H54 (cell line): ENCODE data around the gene PDE11A.

Source experiments
- DNase-seq: peaks from one replicate; pipeline ENCODE4 v3.0.0; 2011; ENCODE audit warnings: low spot score, mixed read lengths; ENCODE audit not compliant: insufficient read length
- FAIRE-seq: peaks from 3 replicates; lab custom pipeline; 2011; peaks lifted over from hg19 to GRCh38; lab: Jason Lieb, UNC
- POLR2A ChIP-seq: IDR thresholded peaks from 2 replicates; pipeline ENCODE4 v1.6.1; 2011; ENCODE audit warnings: low read depth, mild to moderate bottlenecking, low read length

Gene PDE11A

GRCh38 chr2:177721818-177722567 lies 350.6 kb downstream of the PDE11A start:
- DNase-seq (no peak), FAIRE-seq (no peak)
- TF ChIP-seq POLR2A: no peak

DNA sequence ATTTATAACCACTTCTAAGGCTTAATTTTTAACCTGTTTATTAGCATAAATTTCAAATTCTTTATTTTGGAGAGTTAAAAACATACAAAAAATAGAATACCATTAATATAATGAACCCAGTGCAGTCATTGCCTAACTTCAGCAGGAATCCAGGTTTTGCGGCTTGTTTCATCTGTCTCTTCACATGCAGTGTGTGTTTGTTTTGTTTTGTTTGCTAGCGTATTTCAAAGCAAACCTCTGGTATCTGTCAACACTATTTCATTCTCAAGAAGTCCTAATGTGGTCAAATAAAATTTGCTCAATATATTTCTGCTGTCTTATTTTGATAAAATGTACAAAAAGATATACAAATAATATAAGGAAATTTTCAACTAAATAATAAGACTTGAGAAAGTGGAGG lies 351.5 kb downstream of the PDE11A start:
- no peak for DNase-seq
- no peak for FAIRE-seq
- TF ChIP-seq POLR2A: no peak

DNA sequence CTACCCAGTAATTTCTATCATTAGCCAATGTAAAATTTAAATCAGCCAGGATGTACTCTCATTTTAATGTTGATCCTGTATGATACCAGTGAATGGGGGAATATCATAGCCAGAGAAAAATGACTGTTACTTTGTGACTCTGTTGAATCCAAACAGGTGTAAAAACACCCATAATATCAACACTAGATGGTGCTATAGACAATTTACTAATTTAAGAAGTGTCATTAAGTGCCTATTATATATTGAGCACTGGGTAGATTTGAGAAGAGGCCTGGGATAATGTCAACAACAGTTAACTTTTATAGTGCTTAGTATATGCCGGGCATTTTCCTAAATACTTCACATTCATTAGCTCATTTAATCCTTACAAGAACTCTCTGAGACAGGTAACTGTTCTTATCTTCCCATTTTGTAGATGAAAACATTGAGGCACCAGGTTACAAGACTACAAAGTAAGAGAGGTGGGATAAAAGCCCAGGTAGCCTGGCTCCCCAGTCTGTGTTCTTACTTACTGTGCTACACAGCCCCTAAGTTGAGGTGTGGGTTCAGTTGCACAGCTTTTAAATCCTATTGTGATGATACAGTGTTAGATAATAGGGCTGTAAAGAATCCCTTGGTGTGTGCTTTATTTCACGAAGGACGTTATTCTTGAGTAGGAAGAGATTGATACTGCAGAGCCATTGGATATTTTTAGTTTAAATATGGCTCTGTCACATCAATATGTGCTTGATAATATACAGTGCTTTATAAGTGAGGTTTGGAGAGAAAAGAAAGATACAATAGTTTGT lies 354.6 kb downstream of the PDE11A start:
- no peak for TF ChIP-seq POLR2A
- FAIRE-seq (no peak), DNase-seq (no peak)

DNA sequence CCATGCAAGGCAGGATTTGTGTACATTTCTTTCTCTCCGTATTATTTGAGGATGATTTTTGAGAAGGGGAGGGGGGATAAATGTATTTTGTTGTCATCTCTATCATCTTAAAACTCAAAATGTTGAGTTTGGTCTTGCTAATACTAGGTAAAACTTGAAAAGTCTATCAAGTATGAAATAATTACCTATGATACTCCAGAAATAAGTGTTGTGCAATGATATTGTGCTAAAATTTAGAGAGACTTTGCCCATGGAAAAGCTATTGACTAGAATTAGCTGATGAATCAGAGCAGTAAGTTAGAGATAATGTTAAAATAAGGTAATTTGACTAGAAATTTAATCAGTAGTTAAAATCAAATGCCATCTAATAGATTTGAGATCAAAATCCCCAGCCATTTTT lies 356.1 kb downstream of the PDE11A start:
- DNase-seq: no peak
- no peak for TF ChIP-seq POLR2A
- FAIRE-seq: no peak

- DNase-seq (no peak), FAIRE-seq (no peak)
- TF ChIP-seq POLR2A: no peak
Measured at GRCh38 chr2:177715771-177716170, 356.8 kb downstream of the PDE11A start.

DNA sequence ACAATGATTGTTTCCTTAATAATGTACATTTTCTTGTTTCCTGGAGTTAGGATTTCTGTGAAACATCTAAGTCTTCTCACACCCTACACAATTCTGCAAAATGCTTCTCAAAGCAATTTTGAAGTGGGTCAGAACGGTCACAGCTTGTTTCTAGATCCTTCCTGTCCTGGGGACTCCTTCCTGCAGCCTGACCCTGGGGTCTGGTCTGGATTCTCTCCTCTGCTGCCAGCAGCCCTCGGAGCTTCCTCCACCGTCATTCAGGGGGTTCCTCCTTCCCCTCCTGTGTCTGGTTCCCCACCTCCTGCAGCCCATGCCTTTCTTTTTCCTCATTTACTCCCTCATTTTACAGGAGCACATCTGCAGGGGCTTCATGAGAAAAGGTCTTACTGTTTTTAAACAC lies 357.9 kb downstream of the PDE11A start:
- no peak for TF ChIP-seq POLR2A
- DNase-seq (no peak), FAIRE-seq (no peak)

- FAIRE-seq: no peak
- no peak for TF ChIP-seq POLR2A
- DNase-seq: no peak
Measured at GRCh38 chr2:177712462-177712861, 360.1 kb downstream of the PDE11A start.

DNA sequence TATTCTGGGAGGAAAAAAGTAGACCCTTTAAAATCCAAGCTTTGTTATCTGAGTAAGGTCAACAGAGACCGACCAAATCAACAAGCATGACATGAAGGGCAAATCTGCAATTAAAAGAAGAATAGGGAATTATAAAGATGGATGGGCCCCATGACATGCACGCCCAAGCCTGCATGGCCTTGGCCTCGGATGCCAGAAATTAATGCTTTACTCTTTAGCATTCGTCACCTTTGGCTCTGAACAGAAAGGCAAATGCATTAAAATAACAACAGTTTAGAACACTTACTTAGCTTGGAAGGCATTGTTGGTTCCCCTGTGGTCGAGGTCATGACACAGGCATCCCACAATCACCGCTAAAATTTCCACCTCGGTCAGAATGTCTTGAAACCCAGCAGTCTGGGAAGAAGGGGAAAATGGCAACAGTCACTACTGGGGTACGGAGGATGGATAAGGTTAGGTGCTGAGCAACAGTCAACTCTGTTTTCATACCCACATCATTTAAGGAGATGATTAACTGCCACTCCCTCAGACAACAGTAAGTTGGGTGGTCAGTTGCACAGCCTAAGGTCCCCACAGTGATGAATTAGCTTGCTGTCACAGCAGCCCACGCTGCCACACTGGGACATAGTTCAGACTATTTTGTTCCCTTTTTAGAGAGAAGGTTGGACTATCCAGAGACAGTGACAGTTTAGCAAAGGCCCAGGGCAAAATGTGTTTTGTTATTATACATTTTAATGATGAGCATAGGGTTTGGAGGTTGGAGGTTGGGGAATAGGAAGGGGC lies 360.9 kb downstream of the PDE11A start:
- DNase-seq: no peak
- no peak for FAIRE-seq
- TF ChIP-seq POLR2A: no peak

DNA sequence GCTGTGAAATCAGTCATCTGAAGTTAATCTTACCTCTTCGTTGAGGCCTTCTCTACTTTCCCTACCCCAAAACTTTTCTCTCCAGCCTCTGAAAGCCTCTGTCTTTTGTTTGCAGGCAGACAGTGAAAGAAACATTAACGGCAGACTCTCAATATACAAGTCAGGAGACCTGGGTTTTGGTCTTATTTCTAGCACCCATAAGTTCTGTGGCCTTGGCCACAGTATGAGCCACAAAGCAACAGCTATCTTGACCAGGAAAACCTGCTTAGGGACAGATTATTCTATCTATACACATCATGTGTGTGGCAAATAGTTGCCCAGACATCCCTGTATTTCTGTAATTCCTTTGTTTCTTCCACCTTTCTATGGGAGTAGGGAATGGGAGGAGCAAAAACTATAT lies 361.7 kb downstream of the PDE11A start:
- TF ChIP-seq POLR2A: no peak
- DNase-seq: no peak
- FAIRE-seq: no peak

- no peak for TF ChIP-seq POLR2A
- no peak for DNase-seq
- no peak for FAIRE-seq
Measured at GRCh38 chr2:177709986-177710401, 362.6 kb downstream of the PDE11A start.

- TF ChIP-seq POLR2A: no peak
- DNase-seq (no peak), FAIRE-seq (no peak)
Measured at GRCh38 chr2:177708660-177709444, 363.7 kb downstream of the PDE11A start.

GRCh38 chr2:177708106-177708505 lies 364.5 kb downstream of the PDE11A start:
- DNase-seq: no peak
- TF ChIP-seq POLR2A: no peak
- FAIRE-seq: no peak

DNA sequence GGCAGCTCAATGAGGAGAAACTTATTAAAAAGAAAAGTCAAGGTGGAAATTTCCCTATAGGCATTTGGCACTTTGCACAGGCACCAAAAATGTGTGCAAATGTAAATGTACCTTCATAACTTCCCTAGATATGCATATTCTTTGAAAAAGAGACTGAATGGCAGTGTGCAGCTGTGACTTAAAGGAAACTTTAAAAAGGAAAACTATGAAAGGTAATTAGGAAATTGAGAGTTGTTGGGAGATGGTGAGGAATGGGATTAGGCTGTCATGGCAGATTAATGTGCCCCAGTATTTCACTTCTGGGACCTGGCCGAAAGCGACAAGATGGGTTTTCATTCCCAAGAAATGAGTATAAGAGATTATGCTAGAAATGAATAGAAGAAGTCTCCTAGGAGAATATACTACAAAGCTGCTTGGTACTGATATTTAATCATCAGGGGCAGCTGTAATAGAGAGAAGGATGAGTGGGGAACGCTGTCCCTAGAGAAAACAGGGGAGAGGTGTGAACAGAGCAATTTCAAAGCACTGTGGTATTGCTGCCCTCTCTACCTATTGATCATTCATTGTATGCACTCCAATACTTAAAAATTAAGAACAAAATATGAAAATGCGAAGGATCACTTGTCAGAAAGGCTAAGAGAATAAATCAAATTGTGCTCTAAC lies 366.9 kb downstream of the PDE11A start:
- no peak for DNase-seq
- no peak for TF ChIP-seq POLR2A
- no peak for FAIRE-seq

GRCh38 chr2:177703159-177703558 lies 369.4 kb downstream of the PDE11A start:
- DNase-seq: no peak
- TF ChIP-seq POLR2A: no peak
- no peak for FAIRE-seq
